ENCODE measurements around the gene SLC2A13.
"Not testable (repeated sequence)": the region's sequence is repeated elsewhere in the genome, so short reads cannot be mapped to it uniquely, and the experiment has no call there.

SLC2A13 gene

DNA sequence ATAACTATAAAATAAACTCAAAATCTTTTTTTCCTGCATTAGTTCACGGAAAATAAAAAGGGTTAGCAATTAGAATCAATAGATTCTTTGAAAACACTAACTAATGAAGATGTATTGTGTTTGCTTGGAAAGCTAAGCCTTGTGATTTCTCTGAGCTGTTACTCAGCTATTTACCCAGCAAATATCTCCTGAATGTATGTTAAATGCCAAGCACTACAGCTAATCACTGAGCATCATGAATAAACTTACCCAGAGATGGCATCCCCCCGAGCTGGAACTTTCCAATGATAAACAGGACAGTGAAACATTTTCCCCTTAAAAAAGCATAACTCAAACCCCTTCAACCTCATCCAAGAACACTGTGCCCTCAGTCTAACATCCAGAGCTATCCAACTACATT, 71.2 kb downstream of the SLC2A13 start:
- DNase-seq (ENCODE audit: low spot score): no peak

DNA sequence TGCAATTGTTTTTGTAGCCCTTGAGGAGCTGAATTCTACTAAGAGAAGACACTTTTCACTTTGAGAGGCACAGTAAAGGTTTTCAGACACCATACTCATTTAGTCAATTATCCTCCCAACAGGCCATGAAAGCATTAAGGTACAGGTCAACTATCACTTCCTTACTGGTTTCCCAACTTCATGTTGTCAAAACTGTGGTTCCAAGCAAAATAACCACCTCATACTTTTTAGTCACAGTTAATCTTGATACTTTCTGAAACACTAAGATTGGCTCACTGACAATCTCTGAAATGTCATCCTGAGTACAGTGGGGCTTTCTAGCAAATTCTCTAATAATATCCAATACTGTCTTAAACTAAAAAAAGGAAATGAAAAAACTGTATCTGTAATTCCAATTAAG, 71.7 kb downstream of the SLC2A13 start:
- no peak for DNase-seq (ENCODE audit: low spot score)

DNA sequence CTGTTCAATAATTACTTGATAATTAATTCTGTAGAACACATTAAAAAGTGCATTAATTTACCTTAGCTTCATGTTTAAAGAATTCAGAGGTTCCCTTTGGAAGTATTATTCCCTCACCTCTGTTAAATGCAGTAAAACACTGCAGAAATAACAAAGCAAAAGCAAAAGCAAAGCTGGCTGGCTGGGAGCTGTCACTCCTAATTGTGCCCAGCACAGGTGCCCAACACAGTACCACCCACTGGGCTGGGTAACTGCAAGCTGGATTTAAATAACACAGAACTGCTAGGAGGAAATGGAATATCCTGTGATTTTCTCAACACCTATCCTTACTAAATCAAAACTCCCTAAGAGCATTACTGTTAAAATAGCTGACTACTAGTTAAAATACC, 72.6 kb downstream of the SLC2A13 start:
- no peak for DNase-seq (ENCODE audit: low spot score)

DNA sequence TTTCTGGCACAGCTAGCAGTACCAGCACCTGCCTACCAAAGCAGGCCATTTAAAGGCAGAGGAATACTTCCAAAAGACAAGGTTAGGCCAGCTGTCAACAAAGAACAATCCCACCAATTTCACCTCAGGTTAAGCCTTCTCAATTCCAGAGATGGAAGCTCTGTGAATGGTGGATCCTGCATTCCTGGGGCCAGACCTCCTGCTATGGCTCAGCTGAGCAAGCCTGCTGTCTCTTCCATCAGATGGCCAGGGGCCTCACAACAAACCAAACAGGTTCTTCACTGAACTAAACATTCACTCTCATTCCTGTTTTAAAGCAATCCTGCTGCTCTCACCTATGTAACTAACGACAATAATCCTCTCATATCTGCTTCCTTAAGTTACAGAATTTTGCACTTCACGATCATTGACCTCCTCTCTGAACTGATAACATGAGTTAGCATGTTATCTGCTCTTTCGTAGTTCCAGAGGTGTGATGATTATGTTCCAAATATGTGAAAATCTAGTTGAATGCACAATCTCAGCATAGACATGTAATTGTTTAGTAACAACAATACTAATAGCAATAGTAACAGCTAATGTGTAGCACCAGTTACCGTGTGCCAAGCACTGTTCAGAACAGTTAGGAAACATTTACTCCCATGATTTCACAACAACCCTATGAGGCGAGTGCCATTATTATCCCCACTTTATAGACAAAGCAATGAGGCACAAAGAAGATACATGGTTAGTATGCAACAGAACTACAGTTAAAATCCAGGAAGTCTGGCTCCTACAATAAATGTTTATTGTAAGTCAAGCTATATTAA, 73.2 kb downstream of the SLC2A13 start:
- peak; percentile 58 for DNase-seq (ENCODE audit: low spot score)

DNA sequence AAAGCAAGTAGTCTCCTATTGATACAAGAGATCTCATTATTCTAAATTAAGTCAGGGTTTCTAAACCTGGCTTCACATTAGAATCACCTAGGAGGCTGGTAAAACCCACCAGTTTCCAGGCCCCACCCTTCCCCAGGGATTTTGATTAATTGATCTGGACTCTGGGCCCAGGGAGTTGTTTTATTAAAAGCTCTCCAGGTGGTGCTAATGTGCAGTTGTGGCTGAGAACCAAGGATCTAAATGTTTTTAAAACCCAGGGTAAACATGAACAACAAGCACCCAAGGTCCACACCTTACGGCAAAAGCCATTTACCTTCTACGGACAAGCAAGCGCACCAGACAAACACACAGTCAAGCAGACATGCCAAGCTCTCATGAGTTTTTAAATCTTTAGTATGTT, 73.9 kb downstream of the SLC2A13 start:
- DNase-seq (ENCODE audit: low spot score): no peak

DNA sequence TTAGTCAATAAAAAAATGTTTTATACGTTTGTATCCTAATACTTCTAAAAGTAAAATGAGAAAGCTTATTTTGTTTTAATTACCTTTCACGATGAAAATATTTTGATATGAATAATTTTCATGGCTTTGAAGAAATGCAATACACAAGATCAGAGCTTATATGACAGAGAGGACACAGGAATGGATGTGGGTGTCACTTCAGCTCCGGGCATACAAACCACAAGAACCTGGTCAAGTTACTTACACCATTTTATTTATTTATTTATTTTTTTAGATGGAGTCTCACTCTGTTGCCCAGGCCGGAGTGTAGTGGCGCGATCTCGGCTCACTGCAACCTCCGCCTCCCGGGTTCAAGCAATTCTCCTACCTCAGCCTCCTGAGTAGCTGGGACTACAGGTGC, 74.9 kb downstream of the SLC2A13 start:
- not testable (repeated sequence) for DNase-seq (ENCODE audit: low spot score)

GRCh38 chr12:40028296-40028695, 77.6 kb downstream of the SLC2A13 start:
- no peak for DNase-seq (ENCODE audit: low spot score)

- DNase-seq (ENCODE audit: low spot score): no peak
These were observed 83.0 kb downstream of the SLC2A13 start for GRCh38 chr12:40022850-40023249.

DNA sequence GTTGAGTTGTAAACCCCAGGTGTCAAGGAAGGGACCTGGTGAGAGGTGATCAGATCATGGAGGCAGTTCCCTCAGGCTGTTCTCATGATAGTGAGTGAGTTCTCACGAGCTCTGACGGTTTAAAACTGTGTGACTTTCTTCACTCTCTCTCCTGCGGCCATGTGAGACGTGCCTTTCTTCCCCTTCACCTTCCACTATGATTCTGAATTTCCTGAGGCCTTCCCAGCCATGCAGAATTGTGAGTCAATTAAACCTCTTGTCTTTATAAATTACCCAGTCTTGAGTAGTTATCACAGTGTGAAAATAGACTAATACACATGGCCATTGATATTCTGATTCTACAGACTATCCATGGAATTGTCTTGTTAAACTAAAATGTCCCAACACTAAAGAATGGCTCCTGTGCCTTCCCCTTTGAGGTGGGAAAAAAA, 85.6 kb downstream of the SLC2A13 start:
- DNase-seq (ENCODE audit: low spot score): no peak

GRCh38 chr12:40017488-40017887, 88.4 kb downstream of the SLC2A13 start:
- no peak for DNase-seq (ENCODE audit: low spot score)

DNA sequence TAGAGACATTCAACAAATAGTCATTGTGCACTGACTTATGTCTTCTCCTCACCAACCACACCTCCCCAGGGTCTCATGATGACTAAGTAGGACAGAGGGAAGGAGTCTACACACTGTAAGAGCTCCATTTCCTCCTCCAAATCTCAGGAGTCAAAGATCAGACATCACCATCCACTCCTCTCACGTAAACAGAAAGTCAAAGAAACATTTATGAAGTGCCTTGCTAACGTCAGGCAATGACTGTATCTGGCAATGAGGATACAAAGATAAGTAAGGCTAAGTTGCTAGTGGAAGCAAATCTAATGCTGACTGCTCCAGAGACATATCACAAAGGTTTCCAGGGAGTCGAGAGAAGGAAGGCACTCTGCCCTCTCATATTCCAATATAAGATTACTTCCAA, 88.9 kb downstream of the SLC2A13 start:
- DNase-seq (ENCODE audit: low spot score): no peak

DNA sequence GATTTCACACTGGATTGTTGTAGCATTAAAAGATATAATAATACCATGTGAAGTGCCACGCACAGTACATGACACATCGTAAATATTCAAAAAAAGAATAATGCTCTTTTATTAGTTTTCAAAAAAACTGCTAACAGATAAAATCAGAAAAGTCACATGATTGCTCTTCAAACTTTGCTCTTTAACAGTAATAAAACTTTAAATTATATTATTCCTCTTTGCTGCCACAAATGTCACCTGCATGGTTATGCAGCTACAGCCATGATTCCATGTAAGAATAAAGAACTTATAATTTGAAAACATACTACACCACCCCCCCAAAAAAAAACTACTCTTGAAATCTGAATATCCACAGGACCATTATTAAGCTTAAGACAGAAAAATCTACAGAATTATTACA, 90.0 kb downstream of the SLC2A13 start:
- no peak for DNase-seq (ENCODE audit: low spot score)

GRCh38 chr12:40015345-40015744, 90.5 kb downstream of the SLC2A13 start:
- no peak for DNase-seq (ENCODE audit: low spot score)

- DNase-seq (ENCODE audit: low spot score): no peak
These were observed 92.0 kb downstream of the SLC2A13 start for GRCh38 chr12:40013847-40014246.

GRCh38 chr12:40013292-40013691, 92.6 kb downstream of the SLC2A13 start:
- no peak for DNase-seq (ENCODE audit: low spot score)

GRCh38 chr12:40012711-40013110, 93.2 kb downstream of the SLC2A13 start:
- no peak for DNase-seq (ENCODE audit: low spot score)

DNA sequence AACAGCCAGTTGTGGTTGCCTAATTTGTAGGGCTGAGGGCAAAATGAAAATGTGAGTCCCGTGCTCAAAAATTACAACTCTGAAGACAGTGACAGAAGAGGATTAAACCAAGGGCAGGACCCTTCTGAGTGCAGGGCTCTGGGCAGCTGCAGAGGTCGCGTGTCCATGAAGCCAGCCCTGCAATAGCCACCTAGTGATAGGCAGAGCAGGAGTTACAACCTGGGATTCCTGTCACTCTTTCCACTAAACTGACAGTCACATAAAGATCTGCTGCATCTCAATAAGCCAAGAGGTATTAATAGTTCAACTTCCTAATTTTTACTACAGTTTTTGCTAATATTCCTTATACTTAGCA, 94.1 kb downstream of the SLC2A13 start:
- no peak for DNase-seq (ENCODE audit: low spot score)

DNA sequence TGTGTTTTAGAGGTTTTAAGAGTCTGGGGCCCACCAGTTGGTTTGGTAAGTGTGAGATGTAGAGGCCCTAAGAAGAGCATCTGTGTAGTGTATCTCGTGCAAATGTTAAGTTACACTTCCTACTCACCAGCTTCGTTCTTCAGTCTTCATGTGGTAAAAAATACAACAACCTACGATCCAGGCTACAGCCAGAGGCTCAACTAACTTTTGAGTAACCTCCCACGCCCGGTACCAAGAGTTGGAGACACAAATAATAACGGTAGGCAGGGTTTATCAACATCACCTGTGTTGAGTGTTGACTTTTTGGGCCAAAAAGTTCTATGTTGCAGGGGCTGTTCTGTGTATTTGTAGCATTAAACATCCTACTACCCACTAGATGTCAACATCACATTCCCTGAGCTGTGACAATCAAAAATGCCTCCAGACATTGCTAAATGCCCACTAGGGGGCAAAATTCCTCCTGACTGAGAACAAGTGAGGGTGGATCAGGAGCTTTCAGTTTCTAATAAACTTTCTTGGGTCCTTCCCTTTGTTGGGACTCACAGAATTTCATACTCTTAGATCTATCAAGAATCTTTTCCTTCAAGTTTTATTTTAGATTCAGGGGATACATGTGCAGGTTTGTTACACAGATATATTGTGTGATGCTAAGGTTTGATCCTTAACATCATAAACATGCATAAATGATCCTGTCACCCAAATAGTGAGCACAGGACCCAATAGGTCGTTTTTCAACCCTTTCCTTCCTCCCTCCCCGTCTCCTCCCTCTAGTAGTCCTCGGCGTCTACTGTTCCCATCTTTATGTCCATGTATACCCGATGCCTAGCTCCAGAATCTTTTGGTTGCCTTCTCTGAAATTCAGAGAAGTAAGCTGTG, 94.7 kb downstream of the SLC2A13 start:
- peak; percentile 62 for DNase-seq (ENCODE audit: low spot score)

- DNase-seq (ENCODE audit: low spot score): no peak
These were observed 103.4 kb downstream of the SLC2A13 start for GRCh38 chr12:40002178-40003169.

GRCh38 chr12:40001406-40001805, 104.5 kb downstream of the SLC2A13 start:
- no peak for DNase-seq (ENCODE audit: low spot score)

DNA sequence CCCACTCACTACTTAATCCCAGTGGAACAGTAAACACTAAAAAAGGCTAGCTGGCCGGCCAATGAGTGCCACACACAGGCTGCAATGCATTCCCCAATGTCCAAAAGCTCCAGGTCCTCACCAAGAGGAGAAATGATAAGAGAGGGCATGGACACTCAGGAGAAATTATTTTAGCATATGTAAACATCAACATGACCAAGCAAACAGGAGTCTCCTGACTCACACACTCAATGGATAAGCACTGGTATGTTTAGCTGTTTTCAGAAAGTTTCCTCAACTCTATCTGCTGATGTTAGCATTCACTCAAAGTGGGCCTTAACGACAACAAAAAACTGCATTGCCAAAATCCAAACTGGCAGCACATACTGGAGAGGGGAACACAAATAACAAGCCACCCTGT, 105.0 kb downstream of the SLC2A13 start:
- DNase-seq (ENCODE audit: low spot score): no peak

DNA sequence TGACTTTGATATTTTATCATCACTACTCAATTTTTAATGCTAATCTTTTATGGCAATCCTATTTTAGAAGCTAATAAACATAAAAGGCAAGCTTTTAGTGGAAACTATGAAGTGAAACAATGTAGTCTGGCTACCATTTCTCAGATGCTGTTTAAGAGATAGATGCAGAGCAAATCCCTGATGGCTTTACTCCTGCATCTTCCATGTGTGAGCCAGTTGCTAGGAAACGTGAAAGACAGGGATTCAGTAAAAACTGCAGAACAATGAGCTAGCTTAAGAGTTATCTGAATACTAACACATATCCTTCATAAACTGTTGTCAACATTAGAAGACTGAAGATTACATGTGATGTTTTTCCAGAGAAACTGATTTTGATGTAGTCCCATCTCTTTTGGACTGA, 112.6 kb downstream of the SLC2A13 start:
- DNase-seq (ENCODE audit: low spot score): no peak
